ENCODE results near the gene SMC2.

- TF ChIP-seq ZNF839 (CRISPR knock-in tag; IDR thresholded peaks at IDR 0.05; ENCODE audit: borderline replicate concordance) (no peak), ZSCAN22 (CRISPR knock-in tag; IDR thresholded peaks at IDR 0.05) (no peak), ELF4 (CRISPR knock-in tag; IDR thresholded peaks at IDR 0.05; ENCODE audit: borderline replicate concordance) (no peak), MYNN (CRISPR knock-in tag; IDR thresholded peaks at IDR 0.05; ENCODE audit: low read depth) (no peak), ARNT (IDR thresholded peaks at IDR 0.05) (no peak), ZNF274 (CRISPR knock-in tag; IDR thresholded peaks at IDR 0.05) (no peak), TCF7L2 (IDR thresholded peaks at IDR 0.05; ENCODE audit: low read depth, low read length) (no peak), HDAC1 (CRISPR knock-in tag; IDR thresholded peaks at IDR 0.05) (no peak), CBX5 (CRISPR knock-in tag; IDR thresholded peaks at IDR 0.05; ENCODE audit: borderline replicate concordance) (no peak), FOSL1 (CRISPR knock-in tag; IDR thresholded peaks at IDR 0.05; ENCODE audit: borderline replicate concordance) (no peak), ZNF616 (CRISPR knock-in tag; IDR thresholded peaks at IDR 0.05; ENCODE audit: low read depth) (no peak), ZNF33A (CRISPR knock-in tag; IDR thresholded peaks at IDR 0.05; ENCODE audit: borderline replicate concordance) (no peak)
- TF ChIP-seq, protein P1, sequence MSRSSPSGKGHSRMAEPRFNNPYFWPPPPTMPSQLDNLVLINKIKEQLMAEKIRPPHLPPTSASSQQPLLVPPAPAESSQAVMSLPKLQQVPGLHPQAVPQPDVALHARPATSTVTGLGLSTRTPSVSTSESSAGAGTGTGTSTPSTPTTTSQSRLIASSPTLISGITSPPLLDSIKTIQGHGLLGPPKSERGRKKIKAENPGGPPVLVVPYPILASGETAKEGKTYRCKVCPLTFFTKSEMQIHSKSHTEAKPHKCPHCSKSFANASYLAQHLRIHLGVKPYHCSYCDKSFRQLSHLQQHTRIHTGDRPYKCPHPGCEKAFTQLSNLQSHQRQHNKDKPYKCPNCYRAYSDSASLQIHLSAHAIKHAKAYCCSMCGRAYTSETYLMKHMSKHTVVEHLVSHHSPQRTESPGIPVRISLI (CRISPR knock-in tag; IDR thresholded peaks at IDR 0.05; ENCODE audit: borderline replicate concordance) = no peak
- TF ChIP-seq, protein P2, sequence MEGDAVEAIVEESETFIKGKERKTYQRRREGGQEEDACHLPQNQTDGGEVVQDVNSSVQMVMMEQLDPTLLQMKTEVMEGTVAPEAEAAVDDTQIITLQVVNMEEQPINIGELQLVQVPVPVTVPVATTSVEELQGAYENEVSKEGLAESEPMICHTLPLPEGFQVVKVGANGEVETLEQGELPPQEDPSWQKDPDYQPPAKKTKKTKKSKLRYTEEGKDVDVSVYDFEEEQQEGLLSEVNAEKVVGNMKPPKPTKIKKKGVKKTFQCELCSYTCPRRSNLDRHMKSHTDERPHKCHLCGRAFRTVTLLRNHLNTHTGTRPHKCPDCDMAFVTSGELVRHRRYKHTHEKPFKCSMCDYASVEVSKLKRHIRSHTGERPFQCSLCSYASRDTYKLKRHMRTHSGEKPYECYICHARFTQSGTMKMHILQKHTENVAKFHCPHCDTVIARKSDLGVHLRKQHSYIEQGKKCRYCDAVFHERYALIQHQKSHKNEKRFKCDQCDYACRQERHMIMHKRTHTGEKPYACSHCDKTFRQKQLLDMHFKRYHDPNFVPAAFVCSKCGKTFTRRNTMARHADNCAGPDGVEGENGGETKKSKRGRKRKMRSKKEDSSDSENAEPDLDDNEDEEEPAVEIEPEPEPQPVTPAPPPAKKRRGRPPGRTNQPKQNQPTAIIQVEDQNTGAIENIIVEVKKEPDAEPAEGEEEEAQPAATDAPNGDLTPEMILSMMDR (CRISPR knock-in tag; IDR thresholded peaks at IDR 0.05) = no peak
Measured at GRCh38 chr9:104092192-104092591, 1.9 kb upstream of the SMC2 start.

Measured in HepG2 (cell line).